Gastrocnemius medialis (tissue), 4 donors: ENCODE measurements around the gene KCNQ1. TPM values are rescaled to one million over a fixed set of nuclear protein-coding genes. Genes with fewer than 3 reads are reported as not detected.

Experiments
- ATAC-seq, 2 donors: fragments of 150-250 bp; one replicate each; pipeline ENCODE4 v1.9.1; 2016
- DNase-seq, 2 donors: peaks; one replicate each; pipeline ENCODE4 v3.0.0-alpha.2; 2019
- H3K27ac ChIP-seq, 4 donors: fragments of 200-600 bp; sonication (generic); 1 replicate in 1 of 4; 2 replicates in 3 of 4; pipeline ENCODE4 v1.5.1; 2016 to 2018; ENCODE audit warnings: mild to moderate bottlenecking in 2 of 4, moderate library complexity in 1 of 4
- H3K27me3 ChIP-seq, 3 donors: fragments of 200-600 bp; sonication (generic) in 2 of 3; 1 replicate in 1 of 3; 2 replicates in 2 of 3; pipeline versions ENCODE4 v1.5.1 to v1.6.0; 2016 to 2019; ENCODE audit warnings: mild to moderate bottlenecking in 1 of 3, moderate library complexity in 1 of 3
- H3K36me3 ChIP-seq, 2 donors: fragments of 200-600 bp; sonication (generic) in 1 of 2; one replicate each; pipeline ENCODE4 v1.5.1; 2017 to 2018
- H3K4me1 ChIP-seq, 2 donors: fragments of 200-600 bp; sonication (generic) in 1 of 2; one replicate each; pipeline ENCODE4 v1.5.1; 2016 to 2017; ENCODE audit warnings: mild to moderate bottlenecking in 2 of 2
- H3K4me3 ChIP-seq, 4 donors: fragments of 200-600 bp; sonication (generic) in 3 of 4; 1 replicate in 1 of 4; 2 replicates in 3 of 4; pipeline ENCODE4 v1.5.1; 2016 to 2019; ENCODE audit warnings: mild to moderate bottlenecking in 2 of 4
- H3K9me3 ChIP-seq, 3 donors: fragments of 200-600 bp; sonication (generic) in 2 of 3; 1 replicate in 1 of 3; 2 replicates in 2 of 3; pipeline ENCODE4 v1.5.1; 2016 to 2019
- CTCF ChIP-seq, 5 experiments: fragments of 450-650 bp in 3 of 5; fragments of 200-600 bp in 2 of 5; sonication (generic) in 2 of 5; IDR thresholded peaks in 4 of 5; conservative IDR thresholded peaks in 1 of 5; 1 replicate in 4 of 5; 2 replicates in 1 of 5; pipeline ENCODE4 v1.5.1; 2016 to 2019; ENCODE audit warnings: antibody characterized with exemption in 5 of 5, mild to moderate bottlenecking in 3 of 5, moderate library complexity in 3 of 5
- POLR2A ChIP-seq, 2 donors: fragments of 450-650 bp; IDR thresholded peaks; one replicate each; pipeline ENCODE4 v1.6.1; 2017; ENCODE audit warnings: antibody characterized with exemption in 2 of 2, mild to moderate bottlenecking in 2 of 2, moderate library complexity in 2 of 2
- in situ Hi-C, 4 donors: fragments of 200-750 bp; cut with MboI; loops; one replicate each; pipeline versions ENCODE4 v1.15.0 to v1.8.0; 2017; ENCODE audit warnings: low sequenced_read_pairs in 4 of 4
- intact Hi-C: fragments of 100-400 bp; cut with DNase I; formaldehyde crosslinking; loops from one replicate; pipeline ENCODE4 v1.15.1; 2023; ENCODE audit warnings: low total_unique reads
- total RNA-seq, 4 donors: library from RNA; depleted of rRNA; stranded (reverse); fragments of >200 nt; gene quantifications; one replicate each; pipeline versions ENCODE4 v1.1.0 to v1.2.3, GENCODE V29; 2016

Gene KCNQ1
- total RNA-seq, 4 donors from 2014 or later, result 0.15 to 1.00 (median 0.67) TPM

- Histone ChIP-seq H3K4me3 (no peak overlapping the region), H3K27me3 (peaks cover 0 to 9% (median 0%) of the 10 kb centered on the region in 3 donors), H3K9me3 (no peaks in the 10 kb centered on the region), H3K4me1 (no peaks in the 10 kb centered on the region), H3K36me3 (no peaks in the 10 kb centered on the region), H3K27ac (no peak overlapping the region)
- no peak for ATAC-seq
- in situ Hi-C loops (loop anchor here in 2 of 4 donors (10.0 to 25.0 kb wide), 3 partner anchors 81 to 453 kb away; partner anchors contain the start of gene CDKN1C (in 1 of the 2)), intact Hi-C loops (no loop called here)
- DNase-seq, result no peak
- TF ChIP-seq CTCF (IDR thresholded peaks at IDR 0.05 in 4 of 5, conservative IDR thresholded peaks at IDR 0.05 in 1 of 5), result no peak
- TF ChIP-seq POLR2A (IDR thresholded peaks at IDR 0.05), result no peak
These were observed 10.8 kb upstream of the KCNQ1 start for GRCh38 chr11:2434008-2434407.

- Histone ChIP-seq H3K9me3 (no peaks in the 10 kb centered on the region), H3K4me1 (no peaks in the 10 kb centered on the region), H3K4me3 (no peak overlapping the region), H3K27ac (no peak overlapping the region), H3K36me3 (no peaks in the 10 kb centered on the region), H3K27me3 (peaks cover 0 to 9% (median 0%) of the 10 kb centered on the region in 3 donors)
- intact Hi-C loops, result no loop called here
- in situ Hi-C loops, result loop anchor here in 2 of 4 donors (10.0 to 25.0 kb wide), 3 partner anchors 80 to 453 kb away; partner anchors contain the start of gene CDKN1C (in 1 of the 2)
- no peak for TF ChIP-seq POLR2A (IDR thresholded peaks at IDR 0.05)
- no peak for TF ChIP-seq CTCF (IDR thresholded peaks at IDR 0.05 in 4 of 5, conservative IDR thresholded peaks at IDR 0.05 in 1 of 5)
- ATAC-seq (no peak), DNase-seq (no peak)
These were observed 10.1 kb upstream of the KCNQ1 start for GRCh38 chr11:2434506-2435255.

- in situ Hi-C loops, result loop anchor here in 2 of 4 donors (10.0 to 25.0 kb wide), 3 partner anchors 79 to 452 kb away; partner anchors contain the start of gene CDKN1C (in 1 of the 2)
These were observed 9.4 kb upstream of the KCNQ1 start for GRCh38 chr11:2435288-2436012.

GRCh38 chr11:2436013-2436520 is 8.7 kb upstream of the KCNQ1 start:
- DNase-seq (no peak), ATAC-seq (no peak)
- TF ChIP-seq POLR2A (IDR thresholded peaks at IDR 0.05) (no peak), CTCF (IDR thresholded peaks at IDR 0.05 in 4 of 5, conservative IDR thresholded peaks at IDR 0.05 in 1 of 5) (no peak)
- no peak overlapping the region for H3K4me3 ChIP-seq
- H3K27me3 ChIP-seq, result peaks cover 0 to 9% (median 2%) of the 10 kb centered on the region in 3 donors
- no peaks in the 10 kb centered on the region for H3K36me3 ChIP-seq
- no peaks in the 10 kb centered on the region for H3K9me3 ChIP-seq
- no peak overlapping the region for H3K27ac ChIP-seq
- intact Hi-C loops, result no loop called here
- in situ Hi-C loops, result loop anchor here in 2 of 4 donors (10.0 to 25.0 kb wide), 3 partner anchors 79 to 451 kb away; partner anchors contain the start of gene CDKN1C (in 1 of the 2)
- H3K4me1 ChIP-seq, result no peaks in the 10 kb centered on the region

More at GRCh38 chr11:2435288-2436012, 9.4 kb upstream of the KCNQ1 start:
- intact Hi-C loops, result no loop called here
- ATAC-seq (no peak), DNase-seq (no peak)
- TF ChIP-seq CTCF (IDR thresholded peaks at IDR 0.05 in 4 of 5, conservative IDR thresholded peaks at IDR 0.05 in 1 of 5), result no peak
- TF ChIP-seq POLR2A (IDR thresholded peaks at IDR 0.05), result no peak
- H3K4me3 ChIP-seq, result no peak overlapping the region
- no peaks in the 10 kb centered on the region for H3K4me1 ChIP-seq
- H3K27ac ChIP-seq, result no peak overlapping the region
- peaks cover 0 to 9% (median 1%) of the 10 kb centered on the region in 3 donors for H3K27me3 ChIP-seq
- H3K36me3 ChIP-seq, result no peaks in the 10 kb centered on the region
- no peaks in the 10 kb centered on the region for H3K9me3 ChIP-seq
